GM23338 (cell line): ENCODE measurements around the gene HORMAD2. TPM values are rescaled to one million over a fixed set of nuclear protein-coding genes. Genes with fewer than 3 reads are reported as not detected.

ENCODE experiments used
- ATAC-seq: fragments of 200-7000 bp; cut with Tn5 transposase; 3 replicates; pipeline ENCODE4 v1.9.1; 2020
- DNase-seq: peaks from one replicate; pipeline ENCODE4 v3.0.0-alpha.2; 2015; ENCODE audit warnings: low spot score
- H2AFZ ChIP-seq: fragments of 200-600 bp; sonication (generic); 2 replicates; pipeline ENCODE4 v1.8.0; 2016; ENCODE audit warnings: antibody characterized with exemption, mild to moderate bottlenecking, moderate library complexity
- H3F3A ChIP-seq: fragments of 200-600 bp; sonication (generic); replicated peaks from 2 replicates; pipeline ENCODE4 v1.8.0; 2017; ENCODE audit warnings: antibody characterized with exemption, mixed run types, low read depth
- H3K27ac ChIP-seq: fragments of 200-600 bp; sonication (generic); 2 replicates; pipeline ENCODE4 v1.6.1; 2016; ENCODE audit warnings: low read depth
- H3K27me3 ChIP-seq: fragments of 200-600 bp; sonication (generic); 2 replicates; pipeline ENCODE4 v1.8.0; 2016; ENCODE audit warnings: mild to moderate bottlenecking, mixed run types, moderate library complexity; ENCODE audit not compliant: insufficient read depth
- H3K36me3 ChIP-seq: fragments of 200-600 bp; sonication (generic); 2 replicates; pipeline ENCODE4 v1.8.0; 2016; ENCODE audit warnings: mild to moderate bottlenecking; ENCODE audit not compliant: insufficient read depth
- H3K4me1 ChIP-seq: fragments of 200-600 bp; sonication (generic); 2 replicates; pipeline ENCODE4 v1.8.0; 2016; ENCODE audit warnings: mild to moderate bottlenecking, moderate library complexity; ENCODE audit not compliant: insufficient read depth
- H3K4me2 ChIP-seq: fragments of 200-600 bp; sonication (generic); 2 replicates; pipeline ENCODE4 v1.7.1; 2017; ENCODE audit warnings: mixed run types
- H3K4me3 ChIP-seq: fragments of 200-600 bp; sonication (generic); 2 replicates; pipeline ENCODE4 v1.6.1; 2016; ENCODE audit warnings: mixed run types
- H3K79me2 ChIP-seq: fragments of 200-600 bp; sonication (generic); replicated peaks from 2 replicates; pipeline ENCODE4 v1.8.0; 2017; ENCODE audit warnings: mild to moderate bottlenecking; ENCODE audit not compliant: insufficient read depth
- H3K9me2 ChIP-seq: fragments of 200-600 bp; sonication (generic); 2 replicates; pipeline ENCODE4 v1.8.0; 2017; ENCODE audit not compliant: insufficient read depth
- H4K20me1 ChIP-seq: fragments of 200-600 bp; sonication (generic); replicated peaks from 2 replicates; pipeline ENCODE4 v1.8.0; 2017; ENCODE audit warnings: mild to moderate bottlenecking; ENCODE audit not compliant: insufficient read depth
- H3K27ac Mint-ChIP-seq: 2 replicates; pipeline ENCODE4 v1.8.0; 2020; ENCODE audit warnings: inconsistent platforms, mild to moderate bottlenecking, moderate library complexity, mixed read lengths
- H3K27me3 Mint-ChIP-seq: 3 replicates; pipeline ENCODE4 v1.8.0; 2022; ENCODE audit warnings: low read depth, mild to moderate bottlenecking, moderate library complexity, mixed read lengths, inconsistent platforms; ENCODE audit not compliant: insufficient read depth, poor library complexity
- H3K36me3 Mint-ChIP-seq: 3 replicates; pipeline ENCODE4 v1.8.0; 2021; ENCODE audit warnings: low read depth, mild to moderate bottlenecking, inconsistent platforms, moderate library complexity, mixed read lengths
- H3K4me1 Mint-ChIP-seq: 3 replicates; pipeline ENCODE4 v1.8.0; 2020; ENCODE audit warnings: mild to moderate bottlenecking, inconsistent platforms, mixed read lengths
- H3K4me3 Mint-ChIP-seq: 3 replicates; pipeline ENCODE4 v1.8.0; 2021; ENCODE audit warnings: moderate library complexity, mild to moderate bottlenecking, inconsistent platforms, mixed read lengths
- H3K9me3 Mint-ChIP-seq: 3 replicates; pipeline ENCODE4 v1.8.0; 2020; ENCODE audit warnings: moderate library complexity, mild to moderate bottlenecking, inconsistent platforms, mixed read lengths
- CREB1 ChIP-seq: fragments of 250-450 bp; sonication (Bioruptor Pico); IDR thresholded peaks from 2 replicates; pipeline ENCODE4 v1.5.0; 2020; ENCODE audit warnings: low read depth, mild to moderate bottlenecking, moderate library complexity
- EZH2 ChIP-seq: fragments of 200-600 bp; sonication (generic); IDR thresholded peaks from one replicate; pipeline ENCODE4 v1.8.0; 2017; ENCODE audit warnings: antibody characterized with exemption, mild to moderate bottlenecking, low read depth; ENCODE audit not compliant: unreplicated experiment
- EZH2phosphoT487 ChIP-seq: fragments of 200-600 bp; sonication (generic); IDR thresholded peaks from one replicate; pipeline ENCODE4 v1.8.1; 2018; ENCODE audit warnings: antibody characterized with exemption; ENCODE audit not compliant: unreplicated experiment
- JUNB ChIP-seq: IDR thresholded peaks from one replicate; pipeline ENCODE4 v1.6.1; 2016; ENCODE audit warnings: antibody characterized with exemption; ENCODE audit not compliant: unreplicated experiment
- NANOG ChIP-seq: IDR thresholded peaks from 2 replicates; pipeline ENCODE4 v1.6.1; 2016; ENCODE audit warnings: antibody characterized with exemption, borderline replicate concordance
- POLR2AphosphoS5 ChIP-seq: IDR thresholded peaks from 2 replicates; pipeline ENCODE4 v1.6.1; 2016; ENCODE audit warnings: antibody characterized with exemption, low read depth
- STAT1 ChIP-seq: IDR thresholded peaks from one replicate; pipeline ENCODE4 v1.6.1; 2016; ENCODE audit warnings: antibody characterized with exemption; ENCODE audit not compliant: unreplicated experiment
- ZNF114 ChIP-seq: fragments of 250-450 bp; sonication (Bioruptor Pico); IDR thresholded peaks from 2 replicates; pipeline ENCODE4 v1.5.0; 2020; ENCODE audit warnings: mild to moderate bottlenecking, moderate library complexity
- ZNF331 ChIP-seq: fragments of 250-450 bp; sonication (Bioruptor Pico); IDR thresholded peaks from 2 replicates; pipeline ENCODE4 v1.5.0; 2020; ENCODE audit warnings: low read depth, mild to moderate bottlenecking, moderate library complexity
- polyA plus RNA-seq: library from polyadenylated mRNA; unstranded; fragments of >200 nt; fragmentation: Nextera tagmentation; extraction: Ambion mirVana; gene quantifications from 2 replicates; pipeline ENCODE4 v1.2.1, GENCODE V29; 2016
- total RNA-seq: library from RNA; depleted of rRNA; stranded (reverse); fragments of >200 nt; shearing (Covaris generic); gene quantifications from 2 replicates; pipeline ENCODE4 v1.2.3, GENCODE V29; 2014
- TF ChIP-seq, protein P1 (sequence below): IDR thresholded peaks from 2 replicates; pipeline ENCODE4 v1.6.1; 2016; ENCODE audit warnings: antibody characterized with exemption
- TF ChIP-seq, protein P2 (sequence below): IDR thresholded peaks from one replicate; pipeline ENCODE4 v1.6.1; 2018; ENCODE audit warnings: antibody characterized with exemption; ENCODE audit not compliant: unreplicated experiment
- TF ChIP-seq, protein P3 (sequence below), 2 experiments: fragments of 200-600 bp in 1 of 2; sonication (generic) in 1 of 2; conservative IDR thresholded peaks; 2 replicates each; pipeline versions ENCODE4 v1.5.1 to v1.6.1; 2016 to 2017; ENCODE audit warnings: antibody characterized with exemption in 2 of 2, low read depth in 2 of 2, mild to moderate bottlenecking in 2 of 2, moderate library complexity in 1 of 2

Gene HORMAD2
- total and polyA plus RNA-seq, 2 experiments from 2014 or later, result 0.40 TPM; not detected in 1

DNA sequence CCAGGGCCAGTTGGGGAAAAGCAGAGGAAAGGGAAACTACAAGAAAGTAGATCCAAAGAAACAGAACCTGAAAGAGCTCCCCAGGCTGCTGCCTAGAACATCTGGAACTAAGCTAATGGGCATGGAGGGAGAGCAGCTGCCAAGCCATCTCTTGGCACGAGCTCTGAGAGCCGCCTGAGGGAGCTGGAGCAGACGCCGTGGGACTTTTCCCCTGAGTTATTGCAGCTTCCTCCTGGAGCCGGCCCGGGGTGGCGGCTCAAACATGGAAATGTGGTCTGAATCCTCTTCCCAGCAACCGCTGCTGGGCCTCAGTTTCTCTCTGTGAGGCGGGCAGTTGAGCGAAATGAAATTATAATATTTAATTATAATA lies 124.5 kb downstream of the HORMAD2 start:
- peaks cover 17% of the 10 kb centered on the region for H3K4me1 Mint-ChIP-seq
- H3K36me3 Mint-ChIP-seq, result no peaks in the 10 kb centered on the region
- peaks cover 7% of the 10 kb centered on the region for H3K27me3 Mint-ChIP-seq
- no peak for DNase-seq
- TF ChIP-seq JUNB, result no peak
- TF ChIP-seq EZH2phosphoT487, result no peak
- TF ChIP-seq POLR2AphosphoS5, result no peak
- no peak for TF ChIP-seq NANOG
- no peak for TF ChIP-seq STAT1
- no peak for TF ChIP-seq CREB1 (CRISPR knock-in tag)
- TF ChIP-seq, protein P1, sequence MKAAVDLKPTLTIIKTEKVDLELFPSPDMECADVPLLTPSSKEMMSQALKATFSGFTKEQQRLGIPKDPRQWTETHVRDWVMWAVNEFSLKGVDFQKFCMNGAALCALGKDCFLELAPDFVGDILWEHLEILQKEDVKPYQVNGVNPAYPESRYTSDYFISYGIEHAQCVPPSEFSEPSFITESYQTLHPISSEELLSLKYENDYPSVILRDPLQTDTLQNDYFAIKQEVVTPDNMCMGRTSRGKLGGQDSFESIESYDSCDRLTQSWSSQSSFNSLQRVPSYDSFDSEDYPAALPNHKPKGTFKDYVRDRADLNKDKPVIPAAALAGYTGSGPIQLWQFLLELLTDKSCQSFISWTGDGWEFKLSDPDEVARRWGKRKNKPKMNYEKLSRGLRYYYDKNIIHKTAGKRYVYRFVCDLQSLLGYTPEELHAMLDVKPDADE, result no peak
- TF ChIP-seq, protein P2, sequence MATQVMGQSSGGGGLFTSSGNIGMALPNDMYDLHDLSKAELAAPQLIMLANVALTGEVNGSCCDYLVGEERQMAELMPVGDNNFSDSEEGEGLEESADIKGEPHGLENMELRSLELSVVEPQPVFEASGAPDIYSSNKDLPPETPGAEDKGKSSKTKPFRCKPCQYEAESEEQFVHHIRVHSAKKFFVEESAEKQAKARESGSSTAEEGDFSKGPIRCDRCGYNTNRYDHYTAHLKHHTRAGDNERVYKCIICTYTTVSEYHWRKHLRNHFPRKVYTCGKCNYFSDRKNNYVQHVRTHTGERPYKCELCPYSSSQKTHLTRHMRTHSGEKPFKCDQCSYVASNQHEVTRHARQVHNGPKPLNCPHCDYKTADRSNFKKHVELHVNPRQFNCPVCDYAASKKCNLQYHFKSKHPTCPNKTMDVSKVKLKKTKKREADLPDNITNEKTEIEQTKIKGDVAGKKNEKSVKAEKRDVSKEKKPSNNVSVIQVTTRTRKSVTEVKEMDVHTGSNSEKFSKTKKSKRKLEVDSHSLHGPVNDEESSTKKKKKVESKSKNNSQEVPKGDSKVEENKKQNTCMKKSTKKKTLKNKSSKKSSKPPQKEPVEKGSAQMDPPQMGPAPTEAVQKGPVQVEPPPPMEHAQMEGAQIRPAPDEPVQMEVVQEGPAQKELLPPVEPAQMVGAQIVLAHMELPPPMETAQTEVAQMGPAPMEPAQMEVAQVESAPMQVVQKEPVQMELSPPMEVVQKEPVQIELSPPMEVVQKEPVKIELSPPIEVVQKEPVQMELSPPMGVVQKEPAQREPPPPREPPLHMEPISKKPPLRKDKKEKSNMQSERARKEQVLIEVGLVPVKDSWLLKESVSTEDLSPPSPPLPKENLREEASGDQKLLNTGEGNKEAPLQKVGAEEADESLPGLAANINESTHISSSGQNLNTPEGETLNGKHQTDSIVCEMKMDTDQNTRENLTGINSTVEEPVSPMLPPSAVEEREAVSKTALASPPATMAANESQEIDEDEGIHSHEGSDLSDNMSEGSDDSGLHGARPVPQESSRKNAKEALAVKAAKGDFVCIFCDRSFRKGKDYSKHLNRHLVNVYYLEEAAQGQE, result no peak
- no peak overlapping the region for H3K4me3 ChIP-seq
- no peaks in the 10 kb centered on the region for H3K79me2 ChIP-seq
- H3K9me2 ChIP-seq, result no peaks in the 10 kb centered on the region
- ATAC-seq, result no peak
- H2AFZ ChIP-seq, result no peak overlapping the region
- H3K4me2 ChIP-seq, result no peak overlapping the region
- no peaks in the 10 kb centered on the region for H3K36me3 ChIP-seq
- no peaks in the 10 kb centered on the region for H4K20me1 ChIP-seq
- no peak overlapping the region for H3K4me3 Mint-ChIP-seq
- peaks cover 3% of the 10 kb centered on the region for H3K4me1 ChIP-seq
- no peak overlapping the region for H3K27ac ChIP-seq
- no peaks in the 10 kb centered on the region for H3F3A ChIP-seq
- H3K27ac Mint-ChIP-seq, result no peak overlapping the region; the same call in 1 of the 2 replicates
- H3K9me3 Mint-ChIP-seq, result no peaks in the 10 kb centered on the region; the same call in 2 of the 3 replicates
- no peaks in the 10 kb centered on the region for H3K27me3 ChIP-seq

DNA sequence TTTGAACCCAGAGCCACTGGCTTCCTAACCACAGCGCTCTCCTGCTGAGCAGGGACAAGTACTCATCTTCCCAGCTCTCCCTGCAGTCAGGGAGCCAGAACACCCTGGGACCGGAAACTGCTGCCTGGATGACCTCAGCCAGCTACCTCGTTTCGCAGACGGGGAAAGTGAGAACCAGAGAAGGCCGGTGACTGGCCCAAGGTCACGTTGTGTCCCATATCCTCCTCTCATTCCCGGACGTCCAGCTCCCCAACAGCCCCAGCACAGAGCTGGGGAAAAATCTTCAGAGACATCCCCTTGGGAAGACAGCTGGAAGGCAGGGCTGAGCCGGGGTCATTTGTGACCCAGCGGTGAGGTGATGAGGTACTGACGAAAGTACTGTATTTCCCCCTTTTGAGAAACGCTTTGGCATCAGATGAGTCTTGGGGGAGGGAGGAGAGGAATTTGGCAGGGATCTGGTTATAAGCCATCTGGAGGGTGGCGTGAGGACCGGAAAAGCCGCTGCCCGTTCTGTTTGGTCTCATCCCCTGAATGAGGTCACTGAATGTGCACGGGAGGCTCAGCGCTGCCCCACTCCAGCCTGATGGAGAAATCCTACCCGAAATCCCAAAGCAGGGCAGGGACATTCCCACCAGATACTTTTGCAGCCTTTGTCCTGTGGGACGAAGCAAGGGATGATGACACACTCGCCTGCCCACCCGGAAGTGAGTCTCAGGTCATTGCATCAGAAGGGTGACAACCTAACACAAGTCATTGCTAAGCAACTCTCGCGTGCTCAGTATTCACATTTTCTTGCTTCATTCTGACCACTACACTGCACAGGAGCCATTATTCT lies 125.2 kb downstream of the HORMAD2 start:
- Mint-ChIP-seq H3K4me1 (peaks cover 22% of the 10 kb centered on the region), H3K27ac (no peak overlapping the region; the same call in 1 of the 2 replicates), H3K4me3 (no peak overlapping the region), H3K36me3 (no peaks in the 10 kb centered on the region), H3K9me3 (no peaks in the 10 kb centered on the region; the same call in 2 of the 3 replicates), H3K27me3 (peaks cover 7% of the 10 kb centered on the region)
- Histone ChIP-seq H3K4me1 (peaks cover 3% of the 10 kb centered on the region), H3K79me2 (no peaks in the 10 kb centered on the region), H2AFZ (0 out of 2 replicates have a peak overlapping the region, but pooled peaks have one; percentile 59), H3K9me2 (no peaks in the 10 kb centered on the region), H3K36me3 (no peaks in the 10 kb centered on the region), H3K4me2 (no peak overlapping the region), H3K4me3 (no peak overlapping the region), H3F3A (no peaks in the 10 kb centered on the region), H4K20me1 (no peaks in the 10 kb centered on the region), H3K27me3 (no peaks in the 10 kb centered on the region), H3K27ac (0 out of 2 replicates have a peak overlapping the region, but pooled peaks have one; percentile 50)
- ATAC-seq, result no peak
- DNase-seq, result no peak
- TF ChIP-seq EZH2 (no peak), EZH2phosphoT487 (no peak), POLR2AphosphoS5 (no peak), JUNB (no peak), NANOG (no peak), ZNF114 (CRISPR knock-in tag) (no peak), ZNF331 (CRISPR knock-in tag) (no peak), CREB1 (CRISPR knock-in tag) (no peak), STAT1 (no peak)
- TF ChIP-seq, protein P1, result no peak
- TF ChIP-seq, protein P3, sequence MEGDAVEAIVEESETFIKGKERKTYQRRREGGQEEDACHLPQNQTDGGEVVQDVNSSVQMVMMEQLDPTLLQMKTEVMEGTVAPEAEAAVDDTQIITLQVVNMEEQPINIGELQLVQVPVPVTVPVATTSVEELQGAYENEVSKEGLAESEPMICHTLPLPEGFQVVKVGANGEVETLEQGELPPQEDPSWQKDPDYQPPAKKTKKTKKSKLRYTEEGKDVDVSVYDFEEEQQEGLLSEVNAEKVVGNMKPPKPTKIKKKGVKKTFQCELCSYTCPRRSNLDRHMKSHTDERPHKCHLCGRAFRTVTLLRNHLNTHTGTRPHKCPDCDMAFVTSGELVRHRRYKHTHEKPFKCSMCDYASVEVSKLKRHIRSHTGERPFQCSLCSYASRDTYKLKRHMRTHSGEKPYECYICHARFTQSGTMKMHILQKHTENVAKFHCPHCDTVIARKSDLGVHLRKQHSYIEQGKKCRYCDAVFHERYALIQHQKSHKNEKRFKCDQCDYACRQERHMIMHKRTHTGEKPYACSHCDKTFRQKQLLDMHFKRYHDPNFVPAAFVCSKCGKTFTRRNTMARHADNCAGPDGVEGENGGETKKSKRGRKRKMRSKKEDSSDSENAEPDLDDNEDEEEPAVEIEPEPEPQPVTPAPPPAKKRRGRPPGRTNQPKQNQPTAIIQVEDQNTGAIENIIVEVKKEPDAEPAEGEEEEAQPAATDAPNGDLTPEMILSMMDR (conservative IDR thresholded peaks at IDR 0.05; ENCODE audit: low read depth in 2 of 2), result no peak
